Colonic mucosa (tissue), 4 donors: ENCODE data around the gene ANO10. TPM values are rescaled to one million over a fixed set of nuclear protein-coding genes. Genes with fewer than 3 reads are reported as not detected.

Experiments
- DNase-seq: peaks from one replicate; pipeline ENCODE4 v3.0.0-alpha.2; 2020
- H3K27ac ChIP-seq: fragments of 200-600 bp; one replicate; pipeline ENCODE4 v1.8.0; 2021
- H3K27me3 ChIP-seq: fragments of 200-600 bp; one replicate; pipeline ENCODE4 v1.8.0; 2021
- H3K36me3 ChIP-seq: fragments of 200-600 bp; one replicate; pipeline ENCODE4 v1.8.0; 2021
- H3K4me1 ChIP-seq: fragments of 200-600 bp; one replicate; pipeline ENCODE4 v1.8.0; 2021; ENCODE audit warnings: mild to moderate bottlenecking
- H3K4me3 ChIP-seq: fragments of 200-600 bp; one replicate; pipeline ENCODE4 v1.8.0; 2021
- H3K9ac ChIP-seq, 2 donors: one replicate each; pipeline ENCODE4 v1.7.0; 2013; ENCODE audit warnings: control low read depth in 2 of 2, low read depth in 2 of 2, low read length in 2 of 2
- H3K9me3 ChIP-seq: fragments of 200-600 bp; one replicate; pipeline ENCODE4 v1.8.0; 2021
- intact Hi-C: fragments of 100-400 bp; cut with DNase I; formaldehyde crosslinking; loops from one replicate; pipeline ENCODE4 v1.14.1; 2022
- total RNA-seq, 2 donors: library from RNA; stranded (reverse); fragmentation: NEBNext Ultra II Directional in 1 of 2; extraction: Animal tissue kit (Norgen Biotek cat#: 25700) in 1 of 2; gene quantifications; one replicate each; pipeline ENCODE4 v1.2.1, GENCODE V29; 2021
- TF ChIP-seq, protein P1 (sequence below): fragments of 200-600 bp; IDR thresholded peaks from one replicate; pipeline ENCODE4 v1.8.0; 2022; ENCODE audit warnings: antibody characterized with exemption, mild to moderate bottlenecking
- donor health status: healthy.
- donor health status: DM: no; HTN: no; CAD: no.
- donor health status: DM: no; HTN: no; CAD: no.

Gene ANO10
- total RNA-seq, 2 donors from 2014 or later = 53.9 to 69.0 TPM

DNA sequence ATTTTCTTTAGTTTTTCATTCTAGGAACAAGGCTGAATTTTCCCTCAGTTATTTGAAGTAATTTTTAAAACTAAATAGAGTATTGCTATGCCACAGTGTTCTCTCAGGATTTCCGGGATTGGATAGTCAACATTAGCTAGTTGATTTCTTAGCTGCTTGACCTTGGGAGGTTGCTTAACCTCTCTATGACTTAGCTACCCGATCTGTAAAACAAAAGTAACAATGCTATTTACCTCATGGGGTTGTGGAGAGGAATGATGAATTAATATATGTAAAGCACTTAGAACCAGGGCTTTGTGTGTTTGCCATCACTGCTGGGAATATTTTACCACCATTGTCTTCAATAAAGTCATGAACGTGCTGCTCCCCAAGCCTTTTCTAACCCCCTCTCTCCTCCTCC, 278.0 kb downstream of the ANO10 start:
- Histone ChIP-seq H3K9ac (no peak overlapping the region), H3K36me3 (peaks cover 7% of the 10 kb centered on the region), H3K27me3 (no peaks in the 10 kb centered on the region), H3K4me3 (no peak overlapping the region), H3K27ac (no peak overlapping the region), H3K9me3 (no peaks in the 10 kb centered on the region), H3K4me1 (no peaks in the 10 kb centered on the region)
- intact Hi-C loops = no loop called here
- DNase-seq = no peak
- TF ChIP-seq, protein P1, sequence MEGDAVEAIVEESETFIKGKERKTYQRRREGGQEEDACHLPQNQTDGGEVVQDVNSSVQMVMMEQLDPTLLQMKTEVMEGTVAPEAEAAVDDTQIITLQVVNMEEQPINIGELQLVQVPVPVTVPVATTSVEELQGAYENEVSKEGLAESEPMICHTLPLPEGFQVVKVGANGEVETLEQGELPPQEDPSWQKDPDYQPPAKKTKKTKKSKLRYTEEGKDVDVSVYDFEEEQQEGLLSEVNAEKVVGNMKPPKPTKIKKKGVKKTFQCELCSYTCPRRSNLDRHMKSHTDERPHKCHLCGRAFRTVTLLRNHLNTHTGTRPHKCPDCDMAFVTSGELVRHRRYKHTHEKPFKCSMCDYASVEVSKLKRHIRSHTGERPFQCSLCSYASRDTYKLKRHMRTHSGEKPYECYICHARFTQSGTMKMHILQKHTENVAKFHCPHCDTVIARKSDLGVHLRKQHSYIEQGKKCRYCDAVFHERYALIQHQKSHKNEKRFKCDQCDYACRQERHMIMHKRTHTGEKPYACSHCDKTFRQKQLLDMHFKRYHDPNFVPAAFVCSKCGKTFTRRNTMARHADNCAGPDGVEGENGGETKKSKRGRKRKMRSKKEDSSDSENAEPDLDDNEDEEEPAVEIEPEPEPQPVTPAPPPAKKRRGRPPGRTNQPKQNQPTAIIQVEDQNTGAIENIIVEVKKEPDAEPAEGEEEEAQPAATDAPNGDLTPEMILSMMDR = no peak

DNA sequence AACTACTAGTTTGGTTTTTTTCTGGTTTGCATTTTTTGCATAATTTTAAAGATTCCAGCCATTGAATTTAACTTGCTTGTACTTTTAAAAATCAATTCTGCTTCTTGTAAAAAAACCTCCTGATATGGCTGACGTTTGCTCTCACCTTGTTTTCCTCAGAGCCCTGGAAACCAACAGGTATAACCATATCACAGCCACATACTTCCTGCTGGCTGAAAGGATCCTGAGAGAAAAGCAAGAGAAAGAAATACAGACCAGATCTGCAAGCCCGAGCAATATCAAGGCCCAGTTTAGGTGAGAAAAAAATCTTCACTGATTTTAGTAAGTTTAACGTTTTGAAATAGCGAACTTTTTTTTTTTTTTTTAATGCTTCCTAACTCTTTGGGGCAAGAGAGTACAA, 278.6 kb downstream of the ANO10 start:
- Histone ChIP-seq H3K27ac (no peak overlapping the region), H3K4me3 (no peak overlapping the region), H3K27me3 (no peaks in the 10 kb centered on the region), H3K4me1 (no peaks in the 10 kb centered on the region), H3K9ac (no peak overlapping the region), H3K36me3 (peaks cover 7% of the 10 kb centered on the region), H3K9me3 (no peaks in the 10 kb centered on the region)
- DNase-seq = no peak
- intact Hi-C loops = no loop called here
- TF ChIP-seq, protein P1 = no peak

DNA sequence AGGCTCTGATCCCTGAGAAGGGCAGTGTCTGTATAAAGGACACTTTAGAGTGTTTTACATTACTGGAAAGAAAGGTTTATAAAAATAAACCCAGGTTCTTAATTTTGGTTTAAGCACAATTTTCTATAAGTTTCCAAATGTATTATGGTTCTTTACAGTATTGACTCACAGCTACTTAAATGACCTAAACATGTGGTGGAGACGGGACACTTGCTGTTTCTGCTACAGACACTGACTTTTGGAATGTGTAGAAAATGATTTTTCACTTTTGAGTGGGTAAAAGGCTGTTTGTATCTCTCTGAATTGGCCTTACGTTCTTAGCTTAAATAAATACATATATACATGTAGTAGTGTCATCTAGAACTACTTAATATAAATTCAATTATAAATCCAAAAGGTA, 280.0 kb downstream of the ANO10 start:
- intact Hi-C loops = no loop called here
- DNase-seq = no peak
- no peak overlapping the region for H3K4me3 ChIP-seq
- H3K9me3 ChIP-seq = no peaks in the 10 kb centered on the region
- H3K27me3 ChIP-seq = no peaks in the 10 kb centered on the region
- no peak overlapping the region for H3K9ac ChIP-seq
- no peaks in the 10 kb centered on the region for H3K4me1 ChIP-seq
- no peak overlapping the region for H3K27ac ChIP-seq
- TF ChIP-seq, protein P1 = no peak
- H3K36me3 ChIP-seq = peaks cover 14% of the 10 kb centered on the region

DNA sequence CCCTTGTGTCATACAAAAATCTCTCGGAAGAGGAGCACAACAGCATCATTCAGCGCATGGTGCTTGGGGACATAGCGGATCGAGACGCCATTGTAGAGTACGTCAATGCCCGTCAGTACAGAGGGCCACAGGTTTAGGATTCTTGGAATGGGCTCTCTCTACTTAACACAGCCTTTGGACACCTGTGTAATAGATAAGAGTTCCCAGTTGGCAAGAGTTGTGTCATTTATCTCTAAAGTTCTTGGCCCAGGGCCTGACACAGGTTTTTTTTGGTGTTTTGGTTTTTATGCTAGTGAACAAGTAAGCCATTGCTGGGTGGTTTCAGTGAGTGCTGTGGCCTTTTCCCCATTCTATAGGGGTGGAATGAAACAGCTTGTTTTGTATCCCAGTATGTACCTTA, 281.4 kb downstream of the ANO10 start:
- intact Hi-C loops = no loop called here
- Histone ChIP-seq H3K9me3 (no peaks in the 10 kb centered on the region), H3K4me3 (no peak overlapping the region), H3K27ac (no peak overlapping the region), H3K27me3 (no peaks in the 10 kb centered on the region), H3K36me3 (peaks cover 14% of the 10 kb centered on the region), H3K4me1 (no peaks in the 10 kb centered on the region), H3K9ac (no peak overlapping the region)
- DNase-seq = no peak
- TF ChIP-seq, protein P1 = no peak

DNA sequence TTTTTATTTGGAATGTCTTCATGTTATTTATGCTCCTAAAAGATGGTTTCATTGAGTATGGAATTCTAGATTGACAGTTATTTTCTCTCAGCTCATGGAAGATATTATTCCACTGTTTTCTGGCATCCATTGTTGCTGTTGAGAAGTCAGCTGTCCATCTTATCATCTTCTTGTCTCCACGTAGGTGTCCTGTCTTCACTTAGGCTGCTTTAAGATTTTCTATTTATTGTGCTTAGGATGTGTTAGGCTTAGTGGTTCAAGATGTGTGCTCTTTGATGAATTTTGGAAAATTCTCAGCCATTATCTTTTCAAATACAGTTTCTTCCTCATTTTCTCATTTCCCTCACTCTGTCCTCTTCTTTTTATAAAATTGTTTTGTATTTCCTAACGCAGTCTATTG, 283.5 kb downstream of the ANO10 start:
- peaks cover 10% of the 10 kb centered on the region for H3K36me3 ChIP-seq
- H3K9me3 ChIP-seq = no peaks in the 10 kb centered on the region
- no peak overlapping the region for H3K27ac ChIP-seq
- no peaks in the 10 kb centered on the region for H3K27me3 ChIP-seq
- no peak for DNase-seq
- intact Hi-C loops = no loop called here
- TF ChIP-seq, protein P1 = no peak
- H3K4me3 ChIP-seq = no peak overlapping the region
- H3K4me1 ChIP-seq = no peaks in the 10 kb centered on the region
- no peak overlapping the region for H3K9ac ChIP-seq

DNA sequence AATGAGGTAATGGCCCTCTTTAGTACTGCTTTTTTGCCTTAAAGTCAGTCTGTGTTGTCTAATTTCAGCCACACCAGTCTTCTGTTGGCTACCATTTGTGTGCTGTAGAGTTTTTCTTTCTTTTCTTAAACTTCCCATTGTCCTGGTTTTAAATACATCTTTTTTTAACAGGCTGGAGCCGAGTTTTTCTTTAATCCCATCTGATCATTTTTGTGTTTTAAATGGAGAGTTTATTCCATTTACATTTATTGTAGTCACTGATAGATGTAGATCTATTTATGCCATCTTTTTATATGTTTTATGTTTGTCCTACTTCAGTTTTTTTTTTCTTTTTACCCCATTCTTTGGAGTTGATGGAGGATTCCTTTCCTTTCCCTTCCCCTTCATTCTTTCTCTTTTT, 286.0 kb downstream of the ANO10 start:
- TF ChIP-seq, protein P1 = no peak
- Histone ChIP-seq H3K9ac (no peak overlapping the region), H3K4me1 (no peaks in the 10 kb centered on the region), H3K4me3 (no peak overlapping the region), H3K36me3 (peaks cover 10% of the 10 kb centered on the region), H3K27me3 (no peaks in the 10 kb centered on the region), H3K27ac (no peak overlapping the region), H3K9me3 (no peaks in the 10 kb centered on the region)
- DNase-seq = no peak
- intact Hi-C loops = no loop called here
